HEK293 (cell line): ENCODE measurements around the gene SELENOS.

Source experiments
- CTCF ChIA-PET: fragments of 350-600 bp; formaldehyde crosslinking; extraction: SDS; loops from one replicate; lab custom pipeline; 2021; ENCODE audit warnings: antibody characterized with exemption; lab: Yijun Ruan, JAX
- POLR2A ChIA-PET: fragments of 300-600 bp; formaldehyde crosslinking; extraction: SDS; loops from one replicate; lab custom pipeline; 2020; ENCODE audit warnings: antibody characterized with exemption, inconsistent platforms; lab: Yijun Ruan, JAX
- H3K27ac ChIP-seq: fragments of 200-500 bp; sonication (Bioruptor generic); 2 replicates; pipeline ENCODE4 v1.5.1; 2014; ENCODE audit warnings: low read depth, low read length, control low read depth, inconsistent platforms; ENCODE audit errors: extremely low read depth
- H3K36me3 ChIP-seq, 2 experiments: fragments of 200-500 bp in 1 of 2; sonication (Bioruptor generic) in 1 of 2; 1 replicate in 1 of 2; 2 replicates in 1 of 2; pipeline ENCODE4 v1.5.1; 2014 to 2017; ENCODE audit warnings: inconsistent platforms in 2 of 2, low read length in 2 of 2; ENCODE audit not compliant: control insufficient read depth in 2 of 2, insufficient read depth in 1 of 2
- H3K4me1 ChIP-seq: fragments of 200-500 bp; sonication (Bioruptor generic); 2 replicates; pipeline ENCODE4 v1.5.1; 2014; ENCODE audit warnings: mild to moderate bottlenecking, low read length, inconsistent platforms; ENCODE audit not compliant: control insufficient read depth, insufficient read depth
- H3K4me3 ChIP-seq: 2 replicates; pipeline ENCODE4 v1.5.1; 2011; ENCODE audit warnings: low read depth, mild to moderate bottlenecking, control low read depth, low read length, moderate library complexity
- H3K9me3 ChIP-seq: fragments of 200-500 bp; sonication (Bioruptor generic); 2 replicates; pipeline ENCODE4 v1.5.1; 2014; ENCODE audit warnings: low read depth, low read length, inconsistent platforms; ENCODE audit not compliant: control insufficient read depth, insufficient read depth
- BCL11A ChIP-seq: fragments of 450-650 bp; formaldehyde crosslinking; IDR thresholded peaks from 2 replicates; pipeline ENCODE4 v1.5.1; 2016; ENCODE audit warnings: low read depth, missing biosample characterization, missing genetic modification characterization
- EGR2 ChIP-seq: fragments of 450-650 bp; formaldehyde crosslinking; IDR thresholded peaks from 2 replicates; pipeline ENCODE4 v1.5.1; 2016; ENCODE audit warnings: low read depth, missing biosample characterization, missing genetic modification characterization
- GLI4 ChIP-seq: fragments of 450-650 bp; formaldehyde crosslinking; IDR thresholded peaks from 2 replicates; pipeline ENCODE4 v1.5.1; 2016; ENCODE audit warnings: missing biosample characterization, missing genetic modification characterization
- PATZ1 ChIP-seq: fragments of 450-650 bp; formaldehyde crosslinking; IDR thresholded peaks from 2 replicates; pipeline ENCODE4 v1.5.1; 2016; ENCODE audit warnings: missing biosample characterization, missing genetic modification characterization
- REST ChIP-seq: fragments of 450-650 bp; formaldehyde crosslinking; IDR thresholded peaks from 2 replicates; pipeline ENCODE4 v1.5.1; 2016; ENCODE audit warnings: missing biosample characterization, missing genetic modification characterization
- SALL2 ChIP-seq: fragments of 450-650 bp; formaldehyde crosslinking; IDR thresholded peaks from 2 replicates; pipeline ENCODE4 v1.5.0; 2017; ENCODE audit warnings: missing biosample characterization, mild to moderate bottlenecking, missing genetic modification characterization, borderline replicate concordance
- TCF7L2 ChIP-seq: IDR thresholded peaks from 2 replicates; pipeline ENCODE4 v1.6.1; 2011; ENCODE audit warnings: low read depth, mild to moderate bottlenecking, inconsistent platforms, low read length, moderate library complexity, borderline replicate concordance
- ZFHX2 ChIP-seq: fragments of 450-650 bp; formaldehyde crosslinking; conservative IDR thresholded peaks from 2 replicates; pipeline ENCODE4 v1.5.1; 2016; ENCODE audit warnings: missing biosample characterization, missing genetic modification characterization
- ZNF2 ChIP-seq: fragments of 450-650 bp; formaldehyde crosslinking; IDR thresholded peaks from 2 replicates; pipeline ENCODE4 v1.5.1; 2016; ENCODE audit warnings: missing biosample characterization, missing genetic modification characterization
- ZNF280D ChIP-seq: fragments of 450-650 bp; formaldehyde crosslinking; IDR thresholded peaks from 2 replicates; pipeline ENCODE4 v1.5.1; 2016; ENCODE audit warnings: missing biosample characterization, missing genetic modification characterization
- ZNF354C ChIP-seq: fragments of 450-650 bp; formaldehyde crosslinking; IDR thresholded peaks from 2 replicates; pipeline ENCODE4 v1.5.1; 2016; ENCODE audit warnings: missing biosample characterization, missing genetic modification characterization, low read depth, borderline replicate concordance
- ZNF391 ChIP-seq: fragments of 450-650 bp; formaldehyde crosslinking; IDR thresholded peaks from 2 replicates; pipeline ENCODE4 v1.5.1; 2016; ENCODE audit warnings: low read depth, missing biosample characterization, missing genetic modification characterization, borderline replicate concordance
- ZNF404 ChIP-seq: fragments of 450-650 bp; formaldehyde crosslinking; IDR thresholded peaks from 2 replicates; pipeline ENCODE4 v1.5.1; 2017; ENCODE audit warnings: missing biosample characterization, missing genetic modification characterization
- ZNF423 ChIP-seq: fragments of 450-650 bp; formaldehyde crosslinking; IDR thresholded peaks from 2 replicates; pipeline ENCODE4 v1.5.1; 2016; ENCODE audit warnings: missing biosample characterization, missing genetic modification characterization
- ZNF549 ChIP-seq: fragments of 450-650 bp; IDR thresholded peaks from 2 replicates; pipeline ENCODE4 v1.5.1; 2018; ENCODE audit warnings: missing biosample characterization, missing genetic modification characterization, mild to moderate bottlenecking, inconsistent platforms, moderate library complexity
- ZNF560 ChIP-seq: fragments of 450-650 bp; formaldehyde crosslinking; IDR thresholded peaks from 2 replicates; pipeline ENCODE4 v1.5.1; 2017; ENCODE audit warnings: missing biosample characterization, missing genetic modification characterization, borderline replicate concordance
- ZNF610 ChIP-seq: fragments of 450-650 bp; formaldehyde crosslinking; IDR thresholded peaks from 2 replicates; pipeline ENCODE4 v1.5.1; 2016; ENCODE audit warnings: missing biosample characterization, missing genetic modification characterization, borderline replicate concordance
- ZNF621 ChIP-seq: fragments of 450-650 bp; formaldehyde crosslinking; IDR thresholded peaks from 2 replicates; pipeline ENCODE4 v1.5.1; 2017; ENCODE audit warnings: missing biosample characterization, missing genetic modification characterization
- ZNF791 ChIP-seq: fragments of 450-650 bp; formaldehyde crosslinking; IDR thresholded peaks from 2 replicates; pipeline ENCODE4 v1.5.1; 2016; ENCODE audit warnings: missing biosample characterization, missing genetic modification characterization
- ZSCAN18 ChIP-seq: fragments of 450-650 bp; formaldehyde crosslinking; IDR thresholded peaks from 2 replicates; pipeline ENCODE4 v1.5.1; 2016; ENCODE audit warnings: missing biosample characterization, missing genetic modification characterization

The SELENOS gene

GRCh38 chr15:101305820-101306255 lies 28.6 kb upstream of the SELENOS start:
- no peaks in the 10 kb centered on the region for H3K4me1 ChIP-seq
- H3K27ac ChIP-seq = no peak overlapping the region
- TF ChIP-seq ZNF391 (no peak), EGR2 (tag by site-specific recombination) (peak; percentile 79), ZFHX2 (tag by site-specific recombination) (peak; percentile 70)
- no peak overlapping the region for H3K4me3 ChIP-seq
- CTCF ChIA-PET = interaction anchor here (0.7 to 0.8 kb wide), 3 partner anchors 16 to 349 kb away, joined by 3 to 5 read pairs (median 3); no protein-coding TSS in a partner anchor
- H3K9me3 ChIP-seq = no peaks in the 10 kb centered on the region
- peaks cover 0 to 9% of the 10 kb centered on the region in 2 experiments; a peak in 2 of 3 replicates for H3K36me3 ChIP-seq
- POLR2A ChIA-PET = interaction anchor here (0.6 to 1.1 kb wide), 2 partner anchors 11 to 126 kb away, joined by 4 to 5 read pairs; partner anchors contain the start of gene SNRPA1

GRCh38 chr15:101303408-101303807 lies 26.1 kb upstream of the SELENOS start:
- no peak overlapping the region for H3K4me3 ChIP-seq
- TF ChIP-seq GLI4 (no peak), SALL2 (tag by site-specific recombination) (no peak), ZSCAN18 (tag by site-specific recombination) (no peak), PATZ1 (tag by site-specific recombination) (no peak), ZNF610 (tag by site-specific recombination) (no peak), ZNF621 (no peak), ZNF549 (no peak), ZNF404 (tag by site-specific recombination) (no peak), ZNF2 (tag by site-specific recombination) (no peak), REST (no peak), ZNF791 (no peak), ZNF560 (tag by site-specific recombination) (no peak), ZNF280D (no peak), BCL11A (tag by site-specific recombination) (no peak), ZNF354C (tag by site-specific recombination) (no peak), TCF7L2 (no peak), ZNF423 (tag by site-specific recombination) (no peak)
- CTCF ChIA-PET = interaction anchor here (0.8 to 2.8 kb wide), 5 partner anchors 9 to 338 kb away, joined by 3 to 20 read pairs (median 4); no protein-coding TSS in a partner anchor
- no peak overlapping the region for H3K27ac ChIP-seq
- H3K36me3 ChIP-seq = peaks cover 0 to 6% of the 10 kb centered on the region in 2 experiments; a peak in 2 of 3 replicates
- no peaks in the 10 kb centered on the region for H3K9me3 ChIP-seq
- H3K4me1 ChIP-seq = no peaks in the 10 kb centered on the region
- POLR2A ChIA-PET = no interaction called here
